T-helper 1 cell treated with Interleukin-12 subunit alpha and Interleukin-12 subunit beta and Interleukin-4 antibody, amounts not matched to agents 30 ng/mL and 1 ng/mL, for 36 hours (primary cell): ENCODE measurements around the gene FNDC5. TPM values are rescaled to one million over a fixed set of nuclear protein-coding genes. Genes with fewer than 3 reads are reported as not detected.

Experiments
- intact Hi-C: fragments of 100-400 bp; cut with micrococcal nuclease; formaldehyde crosslinking; loops from one replicate; pipeline ENCODE4 v1.15.1; 2024
- total RNA-seq: library from RNA; stranded (reverse); gene quantifications from 2 replicates; pipeline ENCODE4 v1.2.3, GENCODE V29; 2022

Gene FNDC5
- total RNA-seq, 1 donor from 2014 or later, result not detected

GRCh38 chr1:32884726-32885125 is 14.0 kb upstream of the FNDC5 start:
- intact Hi-C loops, result no loop called here

GRCh38 chr1:32884032-32884372 is 13.3 kb upstream of the FNDC5 start:
- intact Hi-C loops, result no loop called here

- intact Hi-C loops, result no loop called here
Observed at GRCh38 chr1:32883338-32884031, 12.8 kb upstream of the FNDC5 start.

- intact Hi-C loops, result no loop called here
Observed at GRCh38 chr1:32881871-32882850, 11.4 kb upstream of the FNDC5 start.

GRCh38 chr1:32881291-32881690 is 10.6 kb upstream of the FNDC5 start:
- intact Hi-C loops, result no loop called here

GRCh38 chr1:32878637-32879041 is 7.9 kb upstream of the FNDC5 start:
- intact Hi-C loops, result no loop called here

GRCh38 chr1:32878183-32878582 is 7.5 kb upstream of the FNDC5 start:
- intact Hi-C loops, result no loop called here

- intact Hi-C loops, result no loop called here
Observed at GRCh38 chr1:32877211-32878110, 6.7 kb upstream of the FNDC5 start.

- intact Hi-C loops, result loop anchor here (1.0 kb wide), 3 partner anchors 164 to 210 kb away; no protein-coding TSS in a partner anchor
Observed at GRCh38 chr1:32876341-32877210, 5.9 kb upstream of the FNDC5 start.

GRCh38 chr1:32874860-32875752 is 4.4 kb upstream of the FNDC5 start:
- intact Hi-C loops, result no loop called here

GRCh38 chr1:32873484-32873883 is 2.8 kb upstream of the FNDC5 start:
- intact Hi-C loops, result loop anchor here (2.0 kb wide), 1 partner anchor 45 kb away; no protein-coding TSS in a partner anchor

- intact Hi-C loops, result loop anchor here (1.0 to 2.0 kb wide), 4 partner anchors 43 to 352 kb away; no protein-coding TSS in a partner anchor
Observed at GRCh38 chr1:32872192-32872460, 1.4 kb upstream of the FNDC5 start.

GRCh38 chr1:32871364-32872191 is 866 bp upstream of the FNDC5 start:
- intact Hi-C loops, result loop anchor here (1.0 to 2.0 kb wide), 4 partner anchors 43 to 351 kb away; no protein-coding TSS in a partner anchor

- intact Hi-C loops, result no loop called here
Observed at GRCh38 chr1:32869923-32870614, 643 bp downstream of the FNDC5 start.

GRCh38 chr1:32868806-32869455 is 1.8 kb downstream of the FNDC5 start:
- intact Hi-C loops, result no loop called here

- intact Hi-C loops, result no loop called here
Observed at GRCh38 chr1:32868085-32868484, 2.6 kb downstream of the FNDC5 start.

- intact Hi-C loops, result no loop called here
Observed at GRCh38 chr1:32867671-32868070, 3.0 kb downstream of the FNDC5 start.
